GM18907 (cell line): ENCODE results near the gene DTNBP1.

ENCODE experiments used
- ATAC-seq: cut with Tn5 transposase; IDR thresholded peaks from one replicate; pipeline ENCODE4 v1.9.1; 2021; ENCODE audit warnings: mild to moderate bottlenecking, moderate library complexity; ENCODE audit not compliant: unreplicated experiment

Gene DTNBP1

DNA sequence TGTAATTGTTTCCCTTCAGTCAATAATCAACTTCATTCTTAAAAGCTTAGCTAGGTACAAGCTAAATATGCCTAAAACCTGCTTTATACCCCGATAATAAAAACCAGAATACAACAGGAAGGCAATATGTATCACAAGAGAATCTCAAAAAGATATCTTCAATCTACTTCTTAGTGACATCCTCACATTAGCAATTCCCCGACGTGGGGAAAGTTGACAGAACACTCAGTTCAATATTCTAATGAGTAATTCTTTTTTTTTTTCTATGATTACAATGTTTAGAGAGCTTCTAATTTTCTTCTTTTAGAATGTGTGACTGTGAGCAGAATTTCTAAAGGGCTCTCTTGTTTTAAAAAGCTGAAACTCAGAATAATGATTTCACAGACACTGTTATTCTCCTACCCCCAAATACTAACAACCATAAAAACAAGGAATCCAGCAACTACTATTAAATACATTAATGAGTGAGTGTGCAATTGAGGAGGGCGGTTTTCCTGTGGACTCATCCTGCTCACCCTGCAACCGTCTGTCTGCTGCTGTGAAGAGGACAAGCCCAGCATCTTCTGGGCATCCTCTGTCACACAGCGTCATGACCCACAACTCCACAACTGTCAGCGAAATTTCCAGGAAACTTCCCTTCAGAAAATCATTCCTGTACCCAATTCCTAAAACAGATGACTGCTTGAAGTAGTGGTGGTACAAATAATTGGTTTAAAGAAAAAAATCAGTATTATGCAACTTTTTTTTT, 68.1 kb downstream of the DTNBP1 start:
- no peak for ATAC-seq

DNA sequence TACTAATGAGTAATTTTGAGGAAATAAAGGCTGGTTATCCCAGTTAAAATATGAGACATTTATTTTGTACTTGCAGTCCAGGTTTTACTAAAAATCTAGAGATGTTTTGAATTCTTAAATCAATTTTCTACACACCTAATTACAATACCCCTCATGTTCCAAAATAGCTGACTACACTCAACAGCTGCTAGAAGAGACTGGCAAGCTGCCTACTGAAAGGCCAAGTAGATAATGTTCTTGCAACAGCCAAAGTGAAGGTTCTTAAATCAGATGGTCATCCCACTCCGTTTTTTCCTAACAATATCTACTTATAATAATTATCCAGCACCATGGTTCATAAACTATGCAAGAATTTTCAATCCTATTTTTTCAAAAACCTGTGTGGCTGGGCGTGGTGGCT, 69.0 kb downstream of the DTNBP1 start:
- ATAC-seq: no peak

GRCh38 chr6:15592610-15593009, 70.2 kb downstream of the DTNBP1 start:
- ATAC-seq: no peak

- no peak for ATAC-seq
Observed at GRCh38 chr6:15588971-15589634, 73.7 kb downstream of the DTNBP1 start.

DNA sequence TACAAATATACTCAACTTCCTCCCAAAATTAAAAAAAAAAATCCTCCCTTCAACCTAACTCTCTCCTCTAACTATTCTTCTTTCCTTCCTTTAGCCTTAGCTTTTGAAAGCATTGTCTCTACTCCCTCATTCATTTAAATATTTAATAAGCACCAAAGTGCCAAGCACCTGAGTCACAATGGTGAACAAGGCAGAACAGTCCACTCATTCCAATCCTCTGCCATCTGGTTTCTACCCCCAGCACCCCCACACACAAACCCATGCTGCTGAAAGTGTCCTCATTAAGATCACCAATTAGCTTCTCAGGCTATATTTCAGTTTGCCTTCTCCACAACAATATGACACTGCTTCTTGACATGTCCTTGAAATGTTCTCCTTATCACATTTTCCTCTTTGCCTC, 76.3 kb downstream of the DTNBP1 start:
- ATAC-seq: no peak

GRCh38 chr6:15585760-15586214, 77.0 kb downstream of the DTNBP1 start:
- no peak for ATAC-seq

GRCh38 chr6:15582499-15582898, 80.3 kb downstream of the DTNBP1 start:
- ATAC-seq: no peak

- ATAC-seq: no peak
Observed at GRCh38 chr6:15581751-15582150, 81.1 kb downstream of the DTNBP1 start.

DNA sequence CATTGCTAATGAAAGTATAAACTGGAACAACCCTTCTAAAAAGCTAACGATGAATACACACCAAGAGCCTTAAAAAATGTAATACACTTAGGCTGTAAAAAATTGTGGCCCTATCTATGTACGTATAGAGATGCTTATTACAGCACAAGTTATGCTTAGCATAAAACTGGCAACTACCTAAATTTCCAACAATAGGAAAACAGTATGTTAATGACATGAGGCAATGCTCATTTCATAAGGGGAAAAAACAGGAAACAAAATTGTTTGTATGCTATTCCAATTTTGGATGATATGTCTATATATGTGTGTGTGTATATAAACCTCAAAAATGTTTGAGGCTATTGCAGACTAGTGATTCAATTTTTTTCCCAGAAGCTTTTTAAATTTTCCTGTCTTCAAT, 82.5 kb downstream of the DTNBP1 start:
- no peak for ATAC-seq

GRCh38 chr6:15578716-15579391, 84.0 kb downstream of the DTNBP1 start:
- ATAC-seq: no peak

DNA sequence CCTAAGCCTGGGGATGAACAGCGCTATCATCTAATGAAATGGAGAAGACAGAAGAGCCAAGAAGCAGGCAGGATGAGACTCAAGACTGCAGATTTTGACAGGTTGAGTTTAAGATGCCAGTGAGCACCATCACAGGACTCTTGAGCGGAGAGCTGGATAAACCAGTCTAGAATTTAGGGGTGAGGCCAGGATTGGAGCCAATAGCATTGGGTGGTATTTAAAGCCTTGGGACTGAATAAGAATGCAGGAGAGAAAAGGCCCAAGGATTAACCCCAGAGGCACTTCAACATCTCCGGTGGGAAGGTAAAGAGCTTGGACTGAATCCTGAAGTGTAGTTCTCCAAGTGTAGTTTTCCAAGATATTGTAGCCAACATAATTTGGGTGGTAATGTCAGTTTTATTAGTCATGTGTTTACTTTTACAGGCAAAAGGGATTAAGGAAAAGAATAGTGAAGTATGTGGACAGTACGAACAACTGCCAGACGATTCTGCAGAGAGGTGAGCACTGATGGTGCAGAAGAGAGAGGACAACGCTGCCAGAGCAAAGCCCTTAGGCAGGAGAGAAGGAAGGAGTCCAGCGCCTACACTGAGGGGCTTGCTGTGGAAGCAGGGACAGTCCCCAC, 85.2 kb downstream of the DTNBP1 start:
- ATAC-seq: no peak

DNA sequence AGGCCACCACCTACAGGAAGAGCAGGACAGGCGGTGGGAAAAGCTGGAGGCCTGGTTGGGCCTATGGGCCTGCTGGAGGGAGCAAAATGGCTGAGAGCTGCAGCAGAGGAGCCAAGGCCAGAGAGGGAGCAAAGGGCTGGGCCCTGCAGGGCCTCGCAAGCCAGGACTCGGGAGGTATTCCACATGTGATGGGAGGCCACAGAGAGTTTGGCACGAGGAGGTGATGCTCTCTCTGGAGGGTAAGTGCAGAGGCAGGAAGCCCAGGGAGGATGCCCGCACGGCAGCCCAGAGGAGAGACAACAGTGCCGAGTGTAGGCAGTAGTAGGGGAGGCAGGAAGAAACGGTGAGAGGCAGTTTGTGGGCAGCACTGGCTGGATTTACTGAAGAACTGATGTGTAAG, 85.7 kb downstream of the DTNBP1 start:
- no peak for ATAC-seq

GRCh38 chr6:15575357-15576033, 87.3 kb downstream of the DTNBP1 start:
- no peak for ATAC-seq

DNA sequence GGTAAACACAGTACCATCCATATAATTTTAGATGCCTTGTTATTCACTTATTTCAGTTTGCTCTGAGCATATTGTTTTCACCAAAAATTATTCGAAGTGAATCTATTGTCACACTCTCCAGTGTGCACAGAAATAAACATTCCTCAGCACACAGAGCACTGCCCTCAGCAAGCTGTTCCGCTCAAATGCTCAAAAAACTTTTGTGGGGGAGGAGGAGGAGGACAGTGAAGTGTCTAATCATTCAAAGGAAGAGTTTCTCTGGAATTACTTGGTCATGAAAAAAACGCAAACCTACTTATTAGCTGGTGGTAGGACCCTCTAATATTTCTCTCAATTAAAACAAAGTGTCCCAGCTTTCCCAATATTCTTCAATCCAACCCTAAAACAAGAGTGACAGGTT, 88.3 kb downstream of the DTNBP1 start:
- ATAC-seq: no peak

GRCh38 chr6:15574023-15574422, 88.8 kb downstream of the DTNBP1 start:
- no peak for ATAC-seq

GRCh38 chr6:15573384-15573783, 89.4 kb downstream of the DTNBP1 start:
- ATAC-seq: no peak

- ATAC-seq: no peak
Observed at GRCh38 chr6:15572296-15573016, 90.4 kb downstream of the DTNBP1 start.

DNA sequence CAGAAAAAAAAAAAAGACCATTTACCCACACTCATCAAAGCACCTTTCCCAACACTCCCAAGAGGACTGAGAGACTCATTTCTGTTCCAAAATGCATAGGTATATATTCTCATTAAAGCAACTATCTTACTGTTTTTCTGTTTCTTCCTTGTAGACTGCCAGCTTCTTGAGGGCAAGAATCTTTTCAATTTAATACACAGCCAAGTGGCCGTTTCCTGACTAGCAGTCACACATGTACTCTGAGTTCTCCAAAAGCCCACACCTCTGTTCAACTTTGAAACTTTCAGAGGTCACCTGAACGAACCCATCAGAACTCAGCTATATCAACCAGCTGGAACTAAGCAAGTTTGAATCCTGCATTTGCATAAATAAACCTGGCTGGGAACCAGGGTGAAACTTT, 92.7 kb downstream of the DTNBP1 start:
- no peak for ATAC-seq

DNA sequence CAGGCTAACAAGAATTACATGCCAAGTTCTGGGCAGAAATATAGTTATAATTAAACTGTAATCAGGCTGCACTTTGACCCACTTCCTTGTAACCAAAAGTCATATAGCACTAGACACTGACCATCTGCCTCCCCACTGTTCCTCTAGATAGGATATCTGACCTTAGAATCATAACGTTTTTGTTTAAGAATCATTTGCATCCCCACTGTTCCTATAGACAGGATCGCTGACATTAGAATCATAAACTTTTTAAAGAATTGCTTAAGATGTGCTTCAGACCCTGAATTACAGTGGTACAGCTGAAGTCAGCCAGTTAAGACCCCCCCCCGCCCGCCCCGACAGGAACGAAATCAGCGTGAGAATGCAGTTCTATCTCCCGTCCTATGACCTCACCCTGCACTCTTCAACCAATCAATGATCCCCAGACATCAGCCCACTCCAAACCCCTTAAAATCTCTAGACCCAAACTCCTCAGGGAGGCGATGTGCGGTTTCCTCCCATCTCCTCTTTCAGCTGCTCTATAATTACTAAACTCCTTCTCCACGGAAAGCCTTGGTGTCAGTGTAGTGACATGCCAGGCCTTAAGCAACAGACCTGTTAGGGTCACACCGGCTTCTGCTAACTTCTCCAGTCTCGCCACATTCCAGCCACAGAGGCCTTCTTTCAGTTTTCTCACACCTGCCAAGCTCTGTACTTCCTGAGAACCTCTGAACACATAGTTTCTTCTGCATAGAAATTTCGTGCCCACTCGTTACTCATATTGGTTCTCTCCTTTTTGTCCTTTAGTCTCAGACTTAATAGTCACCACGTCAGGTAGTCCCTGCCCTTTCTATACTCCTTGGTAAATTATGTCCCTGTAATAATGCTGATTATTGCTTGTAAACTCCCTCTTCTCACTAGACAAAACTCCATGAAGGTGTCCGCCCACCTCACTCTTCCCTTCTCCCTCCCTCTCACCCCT, 93.5 kb downstream of the DTNBP1 start:
- no peak for ATAC-seq
